ENCODE data around the gene EXD3.
"Not testable (repeated sequence)": the region's sequence is repeated elsewhere in the genome, so short reads cannot be mapped to it uniquely, and the experiment has no call there.

Gene EXD3

DNA sequence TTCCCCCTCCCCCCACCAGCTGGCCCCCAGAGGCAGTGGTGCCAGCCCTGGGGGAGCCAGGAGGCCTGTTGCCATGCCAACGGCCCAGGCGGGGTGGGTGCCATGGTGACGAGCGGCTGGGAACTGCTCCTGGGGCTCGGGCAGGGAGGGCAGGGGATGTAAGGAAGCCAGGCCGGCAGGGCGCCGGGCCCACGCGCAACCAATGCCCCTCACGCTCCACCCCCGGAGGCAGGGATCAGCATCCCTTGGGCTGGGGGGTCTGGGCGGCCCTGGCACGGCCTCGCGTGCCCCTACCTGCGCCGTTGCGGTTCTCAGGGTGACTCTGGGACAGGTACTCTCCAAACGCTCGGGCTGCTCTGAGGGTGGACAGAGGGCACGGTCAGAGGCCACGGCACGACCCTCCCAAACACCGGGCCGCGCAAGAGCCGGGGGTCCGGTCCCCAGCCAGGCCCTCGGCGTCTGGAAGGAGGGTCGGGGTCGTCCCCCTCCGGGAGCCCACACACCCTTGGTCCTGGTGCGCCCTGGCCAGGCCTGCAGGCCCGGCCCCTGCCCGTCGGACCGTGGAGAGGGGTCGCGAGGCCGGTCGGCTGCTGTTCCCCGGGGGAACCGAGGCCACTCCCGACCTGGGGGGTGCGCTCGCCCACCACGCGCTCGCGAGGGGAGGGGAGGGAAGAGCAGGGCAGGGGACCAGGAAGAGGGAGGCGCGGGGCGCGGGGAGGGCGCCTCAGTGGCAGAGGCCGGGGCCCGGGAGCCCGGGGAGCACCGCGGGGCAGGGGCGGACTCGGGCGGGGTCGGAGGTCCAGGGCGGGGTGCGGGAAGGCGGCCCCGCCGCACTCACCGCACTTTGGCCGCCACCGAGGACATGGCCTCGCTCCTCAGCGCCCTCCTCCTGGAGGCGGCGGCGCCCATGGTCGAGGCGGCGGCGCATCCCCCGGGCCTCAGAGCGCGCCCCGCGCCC, 35.5 kb upstream of the EXD3 start:
- DNase-seq = peak; percentile 35

DNA sequence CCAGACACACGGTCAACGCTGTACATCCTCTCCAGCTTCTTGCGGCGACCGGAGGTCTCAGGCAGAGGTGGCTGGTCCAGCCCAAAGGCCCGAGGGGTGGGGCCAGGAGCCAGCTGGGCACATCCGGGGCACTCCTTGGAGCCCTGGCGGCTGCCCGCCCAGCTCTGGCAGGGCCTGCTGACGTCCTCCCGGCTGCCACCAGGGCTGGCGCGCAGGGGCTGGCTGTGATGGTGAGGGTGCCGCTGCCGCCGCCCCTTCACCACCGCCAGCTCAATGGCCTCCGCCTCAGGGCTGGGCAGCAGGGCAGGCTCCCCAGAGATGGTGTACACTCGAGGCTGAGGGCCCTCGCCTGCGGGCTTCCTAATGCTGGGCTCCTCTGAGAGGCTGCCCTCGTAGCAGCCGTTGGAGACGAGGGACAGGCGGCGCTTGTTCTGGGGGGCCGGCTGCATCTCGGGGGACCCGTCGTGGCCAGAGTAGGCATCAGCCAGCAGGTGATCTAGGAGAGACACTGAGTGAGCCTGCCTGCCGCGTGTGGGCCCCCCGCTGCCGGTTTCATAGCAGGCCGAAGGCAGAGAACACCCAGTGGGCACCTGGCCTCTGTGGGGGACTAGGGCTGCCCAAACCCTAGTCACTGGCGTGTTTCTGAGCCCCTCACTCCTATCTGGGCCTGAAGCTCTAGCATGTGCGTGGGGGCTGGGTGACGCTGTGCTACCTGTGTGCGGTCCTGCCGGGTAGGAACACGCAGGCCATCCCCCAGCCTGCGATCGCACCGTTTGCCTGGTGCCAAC, 34.6 kb upstream of the EXD3 start:
- peak; percentile 33 for DNase-seq

DNA sequence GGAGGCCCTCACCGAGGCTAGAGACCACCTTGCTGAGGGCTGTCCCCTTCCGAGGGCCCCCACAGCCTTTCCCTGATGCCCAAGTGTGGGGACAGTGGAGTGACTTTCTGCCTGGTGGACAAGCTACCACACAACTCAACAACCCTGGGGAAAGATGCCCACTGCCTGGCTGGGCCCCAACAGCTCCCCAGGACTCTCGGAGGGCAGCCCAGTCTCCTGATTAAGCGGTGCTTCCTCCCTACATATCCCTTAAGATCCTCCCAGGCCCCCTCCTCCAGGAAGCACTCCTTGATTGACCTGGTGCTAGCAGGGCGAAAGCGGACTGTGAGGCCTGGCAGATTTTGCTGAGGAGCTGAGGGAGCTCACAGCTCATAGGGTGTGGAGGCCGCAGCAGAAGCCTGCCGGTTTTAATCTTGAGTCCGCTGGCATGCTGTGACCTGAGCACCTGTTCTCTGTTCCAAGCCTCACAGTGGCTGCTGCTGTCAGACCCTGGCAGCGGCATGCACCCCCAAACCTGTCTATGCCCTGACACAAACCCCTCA, 34.0 kb upstream of the EXD3 start:
- no peak for DNase-seq

DNA sequence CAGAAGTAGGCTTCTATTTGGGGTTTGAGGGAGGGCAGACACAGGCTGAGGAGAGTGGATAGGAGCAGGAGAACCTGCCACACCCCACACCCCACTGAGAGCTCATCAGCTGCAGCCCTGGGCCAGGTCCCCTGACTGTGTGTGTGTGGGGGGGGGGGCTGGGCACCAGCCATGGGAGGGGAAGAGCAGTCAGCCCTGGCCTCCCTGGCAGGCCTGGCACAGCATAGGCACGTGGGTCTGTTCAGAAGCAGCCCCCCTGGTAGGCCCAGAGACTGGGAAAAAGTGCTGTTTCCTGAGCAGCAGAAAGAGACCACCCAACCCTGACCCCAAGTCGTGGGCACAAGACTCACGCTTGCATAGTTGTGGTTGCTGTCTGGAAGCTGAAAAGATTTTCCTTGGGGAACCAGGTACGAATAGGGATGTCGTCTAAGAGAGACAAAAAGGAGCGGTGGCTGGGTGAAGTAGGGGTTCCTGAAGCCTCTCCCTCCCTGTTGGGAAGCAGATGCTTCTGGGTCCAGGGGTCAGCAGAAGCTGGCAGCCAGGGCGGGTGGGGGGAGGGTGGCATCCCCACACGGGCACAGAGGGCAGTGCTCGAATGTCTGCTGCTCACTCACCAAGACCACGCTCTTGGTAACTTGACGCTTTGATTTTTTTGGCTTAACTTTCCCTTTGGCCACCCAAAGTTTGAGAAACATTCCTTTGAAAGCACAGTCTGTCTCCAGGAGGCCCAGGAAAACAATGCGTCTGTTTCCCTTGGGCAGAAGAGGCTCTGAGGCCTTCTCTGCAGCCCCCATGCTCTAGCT, 33.3 kb upstream of the EXD3 start:
- DNase-seq = no peak

DNA sequence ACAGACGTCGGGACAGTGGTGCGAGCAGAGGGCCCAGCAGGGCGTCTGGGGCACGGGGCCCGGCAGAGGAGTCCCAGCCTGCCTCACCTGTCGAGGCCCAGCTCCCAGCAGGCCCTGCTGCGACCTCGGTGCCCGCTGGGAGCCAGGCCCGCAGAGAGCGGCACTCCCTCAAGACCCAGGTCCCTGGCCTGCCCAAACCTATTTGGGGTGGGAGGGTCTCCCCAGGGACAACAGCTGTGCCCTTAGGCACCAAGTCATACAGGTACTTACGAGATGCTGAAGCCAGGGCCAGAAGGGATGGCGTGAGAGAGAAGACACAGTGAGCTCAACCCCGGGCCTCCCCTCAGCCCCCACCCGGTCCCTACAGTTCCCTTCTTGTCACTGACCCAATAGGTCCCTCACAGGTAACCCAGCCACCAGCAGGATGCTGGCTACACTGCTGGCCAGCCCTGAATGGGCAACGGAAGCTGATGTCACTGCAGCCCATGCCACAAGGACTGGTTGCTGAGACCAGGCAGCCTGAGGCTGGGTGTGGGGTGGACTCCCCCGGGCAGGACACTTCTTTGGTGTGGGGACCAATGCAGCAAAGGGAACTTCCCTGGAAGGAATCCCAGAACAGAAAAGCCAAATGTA, 32.5 kb upstream of the EXD3 start:
- DNase-seq = no peak

DNA sequence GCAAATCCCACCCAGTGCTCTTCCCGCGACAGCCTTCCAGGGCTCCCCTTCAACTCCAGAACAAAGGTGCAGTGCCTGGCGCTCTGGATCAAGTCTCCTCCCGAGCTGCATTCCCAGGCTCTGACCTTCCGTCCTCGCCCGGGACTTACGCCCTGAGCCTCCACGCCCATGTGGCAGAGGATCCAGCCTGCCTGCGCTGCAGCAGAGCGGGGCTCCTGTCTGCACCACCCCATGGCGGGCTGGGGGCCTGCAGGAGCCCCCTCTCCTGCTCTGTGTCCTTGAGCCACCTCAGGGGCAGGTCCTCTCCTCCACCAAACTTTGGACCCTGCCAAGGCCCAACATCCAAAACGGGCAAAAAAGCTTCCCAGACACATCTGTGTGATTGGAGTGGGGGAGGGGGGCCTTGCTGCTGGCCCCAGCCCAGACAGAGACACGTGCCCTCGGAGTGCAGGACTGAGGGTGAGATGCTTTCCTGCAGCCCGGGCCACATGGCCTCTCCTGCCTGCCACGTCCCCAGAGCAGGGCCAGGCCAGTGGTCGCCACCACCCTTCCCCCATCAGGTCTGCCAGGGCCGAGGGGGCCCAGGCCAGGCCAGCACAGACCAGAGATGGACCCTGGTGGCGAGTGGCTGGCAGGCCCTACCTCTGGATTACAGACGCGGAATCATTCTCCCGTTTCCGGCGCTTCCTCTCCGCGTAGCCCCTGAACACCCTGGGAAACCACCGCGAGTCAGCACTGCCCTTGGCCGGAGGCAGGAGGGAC, 31.8 kb upstream of the EXD3 start:
- DNase-seq = no peak

DNA sequence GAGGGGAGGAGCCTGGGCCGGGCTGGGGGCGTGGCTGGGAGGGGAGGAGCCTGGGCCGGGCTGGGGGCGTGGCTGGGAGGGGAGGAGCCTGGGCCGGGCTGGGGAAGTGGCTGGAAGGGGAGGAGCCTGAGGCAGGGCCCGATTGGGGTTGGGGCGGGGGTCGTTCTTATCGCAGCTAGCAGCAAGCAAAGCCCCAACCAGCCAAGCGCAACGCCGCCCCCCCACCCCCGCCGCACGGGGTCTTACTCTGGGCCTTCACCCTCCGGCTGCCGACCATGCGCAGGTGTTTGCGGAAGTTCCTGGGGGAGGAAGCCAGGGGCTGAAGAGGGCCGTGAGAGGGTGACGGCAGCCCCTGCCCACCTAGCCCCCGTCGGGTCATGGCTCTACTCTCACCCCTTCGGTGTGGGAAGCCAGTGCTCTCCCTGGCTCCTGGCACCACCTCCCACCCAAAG, 31.2 kb upstream of the EXD3 start:
- peak; percentile 59 for DNase-seq

DNA sequence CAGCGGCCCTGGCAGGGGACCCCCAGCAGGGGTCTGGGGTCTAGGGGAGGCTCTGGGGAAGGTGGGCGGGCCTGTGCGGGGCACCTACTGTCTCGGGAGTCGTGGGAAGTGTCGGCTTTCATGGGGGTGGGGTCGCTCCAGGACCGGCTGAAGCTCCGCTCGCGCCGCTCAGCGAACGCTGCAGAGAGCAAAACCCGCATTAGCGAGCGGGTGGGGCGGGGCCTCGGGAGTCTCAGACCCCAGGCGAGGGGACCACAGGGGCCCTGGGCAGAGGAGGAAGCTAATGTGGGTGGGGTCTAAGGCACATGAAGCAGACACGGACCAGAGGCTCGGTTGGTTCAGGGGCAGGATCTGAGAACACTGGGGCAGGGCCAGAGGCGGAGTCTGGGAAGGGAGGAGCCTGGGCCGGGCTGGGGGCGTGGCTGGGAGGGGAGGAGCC, 30.7 kb upstream of the EXD3 start:
- DNase-seq = peak; percentile 66

DNA sequence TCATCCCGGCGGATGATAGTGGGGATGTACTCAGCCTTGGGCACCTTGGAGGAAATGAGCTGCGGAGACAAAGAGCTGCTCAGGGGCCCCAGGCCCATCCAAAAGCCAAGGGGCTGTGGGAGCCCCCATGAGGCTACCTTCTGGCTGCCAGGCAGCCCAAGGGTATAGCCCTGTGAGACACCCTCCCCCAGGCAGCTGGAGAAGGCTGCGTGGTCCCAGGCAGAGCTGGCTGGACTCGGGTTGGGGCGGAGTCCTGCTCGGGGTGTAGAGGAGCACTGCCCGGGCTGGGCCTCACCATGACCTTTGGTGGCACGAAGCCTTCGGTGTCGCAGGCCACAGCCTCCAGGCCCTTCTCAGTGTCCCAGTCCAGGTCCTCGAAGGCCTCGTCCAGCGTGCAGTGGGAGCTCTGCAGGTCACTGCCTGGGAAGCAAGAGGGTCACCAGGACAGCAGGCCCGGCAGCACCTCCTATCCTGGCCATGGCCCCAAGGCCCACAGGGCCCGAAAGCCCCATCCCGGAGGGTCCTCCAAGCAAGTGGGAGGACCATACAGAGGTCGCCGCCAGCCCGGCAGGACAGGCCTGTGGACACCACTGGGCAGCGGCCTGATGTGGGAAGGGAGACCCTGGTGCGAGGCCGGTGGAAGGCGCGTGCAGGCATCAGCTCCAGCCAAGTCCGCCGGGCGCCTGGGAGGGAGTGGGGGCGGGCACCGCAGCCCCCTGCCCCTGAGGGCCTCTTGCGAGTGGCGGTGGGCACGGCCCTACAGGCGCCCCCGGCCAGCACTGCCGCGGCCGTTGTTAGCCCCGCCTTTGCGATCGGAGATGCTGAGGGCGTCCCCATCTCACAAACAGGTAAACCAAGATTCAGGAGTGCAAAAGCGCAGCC, 30.0 kb upstream of the EXD3 start:
- peak; percentile 34 for DNase-seq

DNA sequence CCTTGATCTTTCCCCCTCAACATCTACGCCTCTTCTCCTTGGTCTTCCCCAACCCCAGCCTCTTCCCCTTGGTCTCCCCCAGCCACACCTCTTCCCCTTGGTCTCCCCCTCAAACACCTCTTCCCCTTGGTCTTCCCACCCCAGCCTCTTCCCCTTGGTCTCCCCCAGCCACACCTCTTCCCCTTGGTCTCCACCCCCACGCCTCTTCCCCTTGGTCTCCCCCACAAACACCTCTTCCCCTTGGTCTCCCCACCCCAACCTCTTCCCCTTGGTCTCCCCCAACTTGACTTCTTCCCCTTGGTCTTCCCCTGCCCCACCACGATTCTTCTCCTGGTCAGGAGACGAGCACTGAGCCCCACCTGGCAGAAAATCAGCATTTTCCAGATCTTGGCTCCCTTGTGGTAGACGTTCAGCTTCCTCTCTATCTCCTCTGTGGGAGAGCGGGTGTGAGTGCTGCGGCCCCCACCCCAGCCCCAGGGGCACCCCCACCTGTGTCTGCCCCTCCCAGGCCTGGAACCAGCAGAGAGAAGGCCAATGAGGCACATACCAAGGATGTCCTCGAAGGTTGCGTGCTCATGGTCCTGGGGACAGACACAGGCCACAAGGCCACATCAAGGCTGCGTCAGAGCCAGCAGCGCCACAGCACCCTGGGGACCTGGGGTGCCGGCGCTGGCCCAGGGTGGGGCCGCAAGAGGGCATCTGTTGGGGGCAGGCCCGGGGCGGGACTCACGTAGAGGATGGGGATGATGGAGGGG, 29.2 kb upstream of the EXD3 start:
- DNase-seq = no peak

DNA sequence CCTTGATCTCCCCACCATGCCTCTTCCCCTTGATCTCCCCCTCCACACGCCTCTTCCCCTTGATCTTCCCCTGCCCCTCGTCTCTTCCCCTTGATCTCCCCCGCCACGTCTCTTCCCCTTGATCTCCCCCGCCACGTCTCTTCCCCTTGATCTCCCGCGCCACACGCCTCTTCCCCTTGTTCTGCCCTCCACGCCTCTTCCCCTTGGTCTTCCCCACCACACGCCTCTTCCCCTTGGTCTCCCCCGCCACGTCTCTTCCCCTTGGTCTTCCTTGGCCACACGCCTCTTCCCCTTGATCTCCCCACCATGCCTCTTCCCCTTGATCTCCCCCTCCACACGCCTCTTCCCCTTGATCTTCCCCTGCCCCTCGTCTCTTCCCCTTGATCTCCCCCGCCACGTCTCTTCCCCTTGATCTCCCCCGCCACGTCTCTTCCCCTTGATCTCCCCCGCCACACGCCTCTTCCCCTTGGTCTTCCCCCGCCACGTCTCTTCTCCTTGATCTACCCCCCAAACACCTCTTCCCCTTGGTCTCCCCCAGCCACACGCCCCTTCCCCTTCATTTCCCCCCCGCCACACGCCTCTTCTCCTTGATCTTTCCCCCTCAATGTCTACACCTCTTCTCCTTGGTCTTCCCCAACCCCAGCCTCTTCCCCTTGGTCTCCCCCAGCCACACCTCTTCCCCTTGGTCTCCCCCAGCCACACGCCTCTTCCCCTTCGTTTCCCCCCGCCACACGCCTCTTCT, 28.5 kb upstream of the EXD3 start:
- DNase-seq = not testable (repeated sequence)

DNA sequence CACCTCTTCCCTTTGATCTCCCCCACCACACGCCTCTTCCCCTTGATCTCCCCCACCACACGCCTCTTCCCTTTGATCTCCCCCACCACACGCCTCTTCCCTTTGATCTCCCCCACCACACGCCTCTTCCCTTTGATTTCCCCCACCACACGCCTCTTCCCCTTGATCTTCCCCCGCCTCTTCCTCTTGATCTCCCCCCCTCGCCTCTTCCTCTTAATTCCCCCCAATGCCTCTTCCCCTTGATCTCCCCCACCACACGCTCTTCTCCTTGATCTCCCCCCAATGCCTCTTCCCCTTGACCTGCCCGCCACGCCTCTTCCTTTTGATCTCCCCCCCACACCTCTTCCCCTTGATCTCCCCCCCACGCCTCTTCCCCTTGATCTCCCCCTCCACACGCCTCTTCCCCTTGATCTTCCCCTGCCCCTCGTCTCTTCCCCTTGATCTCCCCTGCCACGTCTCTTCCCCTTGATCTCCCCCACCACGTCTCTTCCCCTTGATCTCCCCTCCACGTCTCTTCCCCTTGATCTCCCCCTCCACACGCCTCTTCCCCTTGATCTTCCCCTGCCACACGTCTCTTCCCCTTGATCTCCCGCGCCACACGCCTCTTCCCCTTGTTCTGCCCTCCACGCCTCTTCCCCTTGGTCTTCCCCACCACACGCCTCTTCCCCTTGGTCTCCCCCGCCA, 27.7 kb upstream of the EXD3 start:
- DNase-seq = not testable (repeated sequence)

DNA sequence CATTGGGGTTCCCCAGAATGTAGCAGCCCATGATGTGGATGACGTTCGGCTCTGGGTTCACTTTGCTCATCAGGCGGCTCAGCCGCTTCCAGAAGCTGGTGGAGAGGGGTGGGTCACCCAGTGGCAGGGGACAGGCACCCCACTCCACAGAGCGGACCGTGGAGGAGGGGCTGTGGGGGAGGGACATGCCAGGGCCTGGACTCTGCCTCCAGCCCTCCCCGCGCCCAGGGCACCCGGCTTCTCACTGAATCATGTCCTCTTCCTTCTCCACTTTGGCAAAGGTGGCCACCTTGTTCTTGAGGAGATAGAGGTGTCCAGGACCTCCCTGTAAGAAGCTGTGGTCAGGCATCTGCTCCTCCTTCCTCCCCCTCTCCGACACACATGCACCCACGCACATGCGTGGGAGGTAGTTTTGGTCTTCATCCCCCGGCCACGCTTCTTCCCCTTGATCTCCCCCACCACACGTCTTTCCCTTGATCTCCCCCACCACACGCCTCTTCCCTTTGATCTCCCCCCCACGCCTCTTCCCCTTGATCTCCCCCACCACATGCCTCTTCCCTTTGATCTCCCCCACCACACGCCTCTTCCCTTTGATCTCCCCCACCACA, 27.1 kb upstream of the EXD3 start:
- DNase-seq = no peak

DNA sequence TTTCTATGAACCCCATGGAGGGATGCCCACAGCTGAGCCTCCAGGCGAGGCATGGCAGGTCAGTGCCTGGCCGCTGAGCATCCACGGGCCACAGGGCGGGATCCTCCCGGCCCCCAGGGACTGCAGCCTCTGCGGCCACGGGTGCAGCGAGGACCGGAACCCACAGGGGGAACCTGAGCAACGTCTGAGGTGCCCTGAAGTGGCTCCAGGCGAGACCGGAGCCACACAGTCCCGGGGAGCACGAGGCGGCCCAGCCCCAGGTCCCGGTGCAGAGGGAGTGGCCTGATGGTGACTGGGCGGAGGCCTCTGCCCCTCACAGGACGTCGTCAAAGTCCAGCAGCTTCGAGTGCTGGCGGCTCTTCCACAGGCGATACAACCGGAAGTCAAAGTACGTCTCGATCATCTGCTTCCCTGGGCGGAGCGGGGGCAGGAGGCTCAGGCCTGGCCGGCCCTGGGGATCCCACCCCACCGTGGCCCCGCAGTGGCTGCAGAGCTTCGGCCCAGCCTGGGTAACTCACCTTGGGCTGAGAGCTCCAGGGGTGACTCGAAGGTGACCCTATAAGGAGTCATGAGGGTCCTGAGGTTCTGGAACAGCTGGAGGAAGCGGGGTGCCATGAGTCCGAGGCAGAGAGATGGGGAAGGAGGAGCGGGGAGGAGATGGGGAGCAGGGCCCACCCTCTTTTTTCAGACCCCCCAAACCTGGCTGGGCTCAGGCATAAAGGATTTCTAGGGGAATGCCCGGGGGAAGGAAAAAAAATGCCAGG, 26.3 kb upstream of the EXD3 start:
- no peak for DNase-seq

DNA sequence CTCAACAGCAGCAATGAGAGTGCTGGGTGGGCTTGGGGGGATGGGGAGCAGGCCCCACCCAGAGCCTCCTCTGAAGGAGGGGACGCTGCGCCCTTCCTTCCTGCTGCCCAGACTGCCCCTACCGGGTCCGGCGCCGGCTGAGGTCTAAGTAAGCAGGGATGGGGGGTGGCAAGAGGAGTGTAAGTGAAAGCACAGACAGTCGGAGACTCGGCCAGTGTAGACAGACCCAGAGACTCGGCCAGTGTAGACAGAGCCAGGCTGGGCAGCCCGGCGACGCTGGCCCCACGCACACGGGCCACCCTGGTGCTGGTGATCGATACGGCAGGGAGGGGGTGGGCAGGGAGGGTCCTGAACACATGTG, 25.6 kb upstream of the EXD3 start:
- no peak for DNase-seq

DNA sequence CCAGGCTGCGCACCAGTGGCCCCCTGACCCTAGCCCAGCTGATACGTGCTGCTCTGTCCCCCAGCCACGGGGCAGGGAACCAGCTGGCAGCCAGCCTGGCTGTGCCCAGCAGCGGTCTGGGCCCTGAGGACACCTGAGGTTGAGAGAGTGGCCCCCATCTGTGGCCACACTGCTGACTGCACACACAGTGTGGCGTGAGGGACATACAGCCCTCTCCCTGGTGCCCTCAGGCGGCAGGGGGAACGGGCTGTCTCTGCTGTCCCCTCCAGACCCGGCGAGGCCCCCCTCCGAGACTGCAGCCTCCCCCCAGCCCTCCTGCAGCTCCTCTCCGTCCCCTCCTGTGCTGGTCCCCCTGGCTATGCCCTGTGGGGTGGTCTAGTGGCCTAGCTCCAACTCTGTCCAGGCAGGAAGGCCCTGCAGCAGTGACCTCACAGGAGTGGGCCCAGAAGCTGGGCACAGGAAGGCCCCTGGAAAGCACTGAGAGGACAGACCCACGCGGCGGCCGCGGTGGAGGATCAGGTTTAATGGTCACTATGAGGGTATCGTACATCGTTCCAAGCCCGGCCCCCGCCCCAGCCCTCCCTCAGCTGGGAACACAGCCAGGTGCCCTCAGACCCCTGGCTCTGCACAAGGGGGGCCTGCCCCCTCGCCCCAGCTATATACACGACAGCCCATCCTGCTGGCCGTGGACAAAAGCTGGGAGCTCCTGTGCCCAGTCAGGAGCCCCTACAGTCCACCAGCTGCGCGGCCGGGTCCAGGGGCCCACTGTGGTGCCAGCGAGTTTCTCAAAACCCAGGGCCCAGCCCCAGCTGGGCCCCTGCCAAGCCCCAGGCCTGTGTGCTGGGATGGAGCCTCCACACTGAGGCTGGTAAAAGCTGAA, 25.0 kb upstream of the EXD3 start:
- DNase-seq = no peak
